Body of pancreas (tissue), 4 donors: ENCODE measurements around the gene CAVIN1. TPM values are rescaled to one million over a fixed set of nuclear protein-coding genes. Genes with fewer than 3 reads are reported as not detected.

Experiments used
- ATAC-seq: fragments of 150-250 bp; one replicate; pipeline ENCODE4 v1.9.1; 2016
- DNase-seq, 4 donors: peaks; one replicate each; pipeline ENCODE4 v3.0.0-alpha.2; 2019
- H3K27ac ChIP-seq, 4 donors: fragments of 200-600 bp; sonication (generic); 1 replicate in 3 of 4; 2 replicates in 1 of 4; pipeline versions ENCODE4 v1.5.1 to v1.6.1; 2016 to 2019; ENCODE audit warnings: mild to moderate bottlenecking in 1 of 4, mixed read lengths in 1 of 4, moderate library complexity in 1 of 4
- H3K27me3 ChIP-seq, 2 donors: fragments of 200-600 bp; sonication (generic); one replicate each; pipeline ENCODE4 v1.6.0; 2016; ENCODE audit warnings: mild to moderate bottlenecking in 1 of 2
- H3K36me3 ChIP-seq, 2 donors: fragments of 200-600 bp; sonication (generic); replicated peaks in 1 of 2; 2 replicates each; pipeline ENCODE4 v1.5.1; 2016; ENCODE audit warnings: low read depth in 2 of 2; ENCODE audit not compliant: insufficient read depth in 1 of 2
- H3K4me1 ChIP-seq: fragments of 200-600 bp; sonication (generic); one replicate; pipeline ENCODE4 v1.6.0; 2016
- H3K4me3 ChIP-seq, 2 donors: fragments of 200-600 bp; sonication (generic); 1 replicate in 1 of 2; 2 replicates in 1 of 2; pipeline ENCODE4 v1.5.1; 2016 to 2019
- H3K9me3 ChIP-seq, 3 donors: fragments of 200-600 bp; sonication (generic); 1 replicate in 2 of 3; 2 replicates in 1 of 3; pipeline ENCODE4 v1.5.1; 2016
- POLR2A ChIP-seq, 3 donors: fragments of 450-650 bp; IDR thresholded peaks; one replicate each; pipeline ENCODE4 v1.6.1; 2016; ENCODE audit warnings: antibody characterized with exemption in 3 of 3, mild to moderate bottlenecking in 2 of 3
- WGBS, 2 donors: methylation state at CpG; one replicate each; pipeline ENCODE4 v1.1.5; 2017; 5-methylcytosine and 5-hydroxymethylcytosine counted together
- intact Hi-C: fragments of 100-400 bp; cut with DNase I; formaldehyde crosslinking; loops from one replicate; pipeline ENCODE4 v1.15.1; 2023
- total RNA-seq, 2 donors: library from RNA; depleted of rRNA; stranded (reverse); fragments of >200 nt; gene quantifications; one replicate each; pipeline ENCODE4 v1.1.0, GENCODE V29; 2016
- TF ChIP-seq, protein P1 (sequence below), 7 experiments: fragments of 450-650 bp in 4 of 7; fragments of 200-600 bp in 3 of 7; sonication (generic) in 3 of 7; IDR thresholded peaks; one replicate each; pipeline ENCODE4 v1.5.1; 2016 to 2019; ENCODE audit warnings: antibody characterized with exemption in 7 of 7

CAVIN1 gene
- total RNA-seq, 2 donors from 2014 or later, result 63.3 to 75.8 TPM

DNA sequence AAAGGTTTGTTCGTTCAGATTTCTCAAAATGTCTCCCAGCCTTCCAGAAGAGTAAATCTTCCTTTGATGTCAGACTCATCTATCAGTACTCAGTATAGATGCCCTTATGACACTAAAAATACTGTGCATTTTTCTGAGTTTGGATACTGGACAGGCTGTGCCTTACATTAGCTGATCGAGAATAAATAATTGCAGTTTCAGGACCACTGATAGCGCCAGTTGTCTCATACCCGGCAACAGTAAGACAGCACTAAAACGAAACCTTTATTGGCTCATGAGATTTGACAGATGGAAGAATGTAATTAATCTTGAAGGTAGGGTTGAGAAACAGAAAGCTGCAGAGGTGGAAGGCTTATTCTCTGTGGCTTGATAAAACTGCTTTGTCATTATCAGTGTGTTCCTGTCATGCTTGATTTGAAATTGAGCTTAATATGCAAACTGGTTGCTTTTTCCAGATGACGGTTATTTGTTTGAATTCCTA is 36.8 kb upstream of the CAVIN1 start:
- WGBS, 2 donors, result 4 to 9% methylated on average over 6 of the region's 6 CpGs
- H3K4me3 ChIP-seq, result no peak overlapping the region
- intact Hi-C loops, result no loop called here
- no peaks in the 10 kb centered on the region for H3K9me3 ChIP-seq
- DNase-seq, result no peak
- TF ChIP-seq, protein P1, sequence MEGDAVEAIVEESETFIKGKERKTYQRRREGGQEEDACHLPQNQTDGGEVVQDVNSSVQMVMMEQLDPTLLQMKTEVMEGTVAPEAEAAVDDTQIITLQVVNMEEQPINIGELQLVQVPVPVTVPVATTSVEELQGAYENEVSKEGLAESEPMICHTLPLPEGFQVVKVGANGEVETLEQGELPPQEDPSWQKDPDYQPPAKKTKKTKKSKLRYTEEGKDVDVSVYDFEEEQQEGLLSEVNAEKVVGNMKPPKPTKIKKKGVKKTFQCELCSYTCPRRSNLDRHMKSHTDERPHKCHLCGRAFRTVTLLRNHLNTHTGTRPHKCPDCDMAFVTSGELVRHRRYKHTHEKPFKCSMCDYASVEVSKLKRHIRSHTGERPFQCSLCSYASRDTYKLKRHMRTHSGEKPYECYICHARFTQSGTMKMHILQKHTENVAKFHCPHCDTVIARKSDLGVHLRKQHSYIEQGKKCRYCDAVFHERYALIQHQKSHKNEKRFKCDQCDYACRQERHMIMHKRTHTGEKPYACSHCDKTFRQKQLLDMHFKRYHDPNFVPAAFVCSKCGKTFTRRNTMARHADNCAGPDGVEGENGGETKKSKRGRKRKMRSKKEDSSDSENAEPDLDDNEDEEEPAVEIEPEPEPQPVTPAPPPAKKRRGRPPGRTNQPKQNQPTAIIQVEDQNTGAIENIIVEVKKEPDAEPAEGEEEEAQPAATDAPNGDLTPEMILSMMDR (IDR thresholded peaks at IDR 0.05), result no peak
- TF ChIP-seq POLR2A (IDR thresholded peaks at IDR 0.05), result no peak
- H3K27ac ChIP-seq, result peak overlapping the region; percentile 13 to 93 (median 84)
- H3K36me3 ChIP-seq, result peaks cover 0 to 4% of the 10 kb centered on the region in 2 donors
- ATAC-seq, result peak; percentile 5
- peaks cover 32% of the 10 kb centered on the region for H3K4me1 ChIP-seq
- H3K27me3 ChIP-seq, result no peaks in the 10 kb centered on the region

DNA sequence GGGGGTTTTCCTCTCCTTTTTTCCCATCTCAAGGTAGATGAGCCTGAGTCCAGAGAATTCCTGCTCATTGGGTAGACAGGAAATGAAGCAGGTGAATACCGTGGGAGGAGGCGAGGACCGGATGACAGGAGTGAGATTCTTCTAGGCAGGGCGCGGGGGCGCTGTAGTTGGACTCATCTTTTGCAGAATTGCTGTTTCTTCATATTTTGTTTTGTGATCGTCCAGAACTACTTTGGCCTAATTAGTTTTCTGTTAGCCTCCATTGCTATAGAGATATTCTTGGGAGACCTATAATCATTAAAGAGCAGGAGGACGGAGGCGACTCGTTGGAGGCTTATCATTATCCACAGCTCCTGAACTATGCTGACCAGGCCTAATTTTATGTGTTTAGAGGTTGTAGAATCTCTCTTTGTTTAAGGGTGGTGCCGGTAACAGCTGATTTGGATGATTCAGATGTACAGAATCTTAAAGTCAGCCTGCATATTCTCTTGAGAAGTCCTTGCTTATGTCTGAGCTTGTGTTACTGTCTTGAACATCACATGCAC is 36.3 kb upstream of the CAVIN1 start:
- Histone ChIP-seq H3K4me3 (peak overlapping the region; percentile 9 to 65), H3K36me3 (peaks cover 0 to 4% of the 10 kb centered on the region in 2 donors), H3K9me3 (no peaks in the 10 kb centered on the region), H3K27me3 (no peaks in the 10 kb centered on the region), H3K27ac (peak overlapping the region; percentile 67 to 93 (median 84)), H3K4me1 (peaks cover 32% of the 10 kb centered on the region)
- 2 to 3% methylated on average over 11 of the region's 11 CpGs for WGBS, 2 donors
- peak; percentile 30 for ATAC-seq
- intact Hi-C loops, result no loop called here
- no peak for TF ChIP-seq POLR2A (IDR thresholded peaks at IDR 0.05)
- TF ChIP-seq, protein P1 (IDR thresholded peaks at IDR 0.05), result peak in 2 of 7 experiments; percentile 15
- peak; percentile 34 to 62 (median 48) for DNase-seq

DNA sequence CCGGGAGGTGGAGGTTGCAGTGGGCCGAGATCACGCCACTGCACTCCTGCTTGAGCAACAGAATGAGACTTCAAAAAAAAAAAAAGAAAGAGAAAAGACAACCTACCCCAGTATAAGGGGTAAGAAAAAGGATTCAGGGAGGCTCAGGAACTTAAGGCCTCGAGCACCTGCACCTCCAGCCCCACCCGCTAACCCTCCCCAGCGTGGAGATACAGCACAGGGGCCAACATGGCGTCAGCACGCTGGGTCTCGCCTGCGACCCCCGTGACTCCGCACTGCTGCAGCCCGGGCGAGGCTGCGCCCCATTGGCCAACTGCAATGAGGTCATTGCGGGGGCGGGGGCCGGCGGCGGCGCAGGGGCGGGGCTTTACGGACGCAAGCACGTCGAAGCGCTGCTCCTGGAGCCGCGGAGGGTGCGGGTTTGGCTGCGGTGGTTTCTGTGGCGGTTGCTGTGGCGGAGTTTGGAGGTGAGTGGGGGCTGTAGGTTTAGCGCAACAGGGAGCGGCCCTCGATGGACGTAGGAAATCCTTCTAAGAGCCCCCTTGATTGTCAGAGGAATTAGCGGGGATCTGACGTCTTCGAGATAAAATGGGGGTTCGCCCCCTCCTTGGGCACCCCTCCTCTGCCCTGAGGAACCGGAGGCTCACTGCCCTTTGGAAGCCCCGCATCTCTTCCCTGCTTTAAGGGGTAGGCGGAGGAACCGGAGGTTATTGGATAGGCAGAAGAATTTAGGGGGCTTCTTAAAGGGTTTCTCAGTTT is 35.6 kb upstream of the CAVIN1 start, which contains the start of gene ATP6V0A1:
Gene ATP6V0A1 (plus strand): TSS at position 382 of the 759 bp plus-strand sequence. CDS start 2,017 bp downstream, outside the sequence.
- peak; percentile 97 for ATAC-seq
- Histone ChIP-seq H3K27ac (peak within 1 kb of the TSS; percentile 67 to 93 (median 84)), H3K4me3 (peak within 1 kb of the TSS; percentile 9 to 65), H3K36me3 (peaks cover 0 to 4% of the 10 kb centered on the region in 2 donors), H3K4me1 (peaks cover 32% of the 10 kb centered on the region), H3K27me3 (no peaks in the 10 kb centered on the region), H3K9me3 (no peaks in the 10 kb centered on the region)
- peak; percentile 94 to 97 (median 94) for DNase-seq
- intact Hi-C loops, result no loop called here
- peak; percentile 54 to 79 (median 77) for TF ChIP-seq POLR2A (IDR thresholded peaks at IDR 0.05)
- TF ChIP-seq, protein P1 (IDR thresholded peaks at IDR 0.05), result peak in 1 of 7 experiments; percentile 7
- 1% methylated on average over 26 to 42 of the region's 45 CpGs for WGBS, 2 donors

DNA sequence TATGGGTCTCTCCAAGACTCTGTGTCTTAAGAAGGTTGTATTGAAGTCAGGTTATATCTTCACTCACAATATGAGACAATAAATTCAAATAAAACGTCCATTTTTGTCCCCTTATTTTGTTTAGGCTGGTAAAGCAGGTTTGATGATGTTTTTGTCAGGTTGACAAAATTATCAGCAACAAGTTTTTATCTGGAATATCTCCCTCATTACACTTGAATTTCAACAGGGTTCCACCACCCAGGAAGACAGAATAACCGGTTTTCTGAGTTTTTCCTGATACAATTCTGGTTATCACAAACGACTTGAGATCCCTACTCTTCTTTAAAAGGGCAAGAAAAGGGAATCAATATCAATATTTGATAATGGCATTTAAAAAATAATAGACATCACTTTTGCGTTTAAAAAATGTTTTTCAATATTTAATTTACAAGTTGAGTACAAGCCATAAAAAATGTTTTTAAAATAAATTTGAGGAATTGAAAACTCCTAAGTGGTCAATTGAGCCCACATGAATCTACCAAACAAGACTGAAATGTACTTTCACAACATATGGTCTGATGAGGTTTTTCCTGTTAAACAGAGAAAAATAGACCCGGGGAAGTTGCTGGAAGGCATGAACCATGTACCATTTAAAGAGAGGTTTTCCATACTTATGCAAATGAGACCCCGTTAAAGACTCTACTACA is 34.2 kb upstream of the CAVIN1 start:
- Histone ChIP-seq H3K4me3 (no peak overlapping the region), H3K4me1 (peaks cover 32% of the 10 kb centered on the region), H3K9me3 (no peaks in the 10 kb centered on the region), H3K27ac (peak overlapping the region; percentile 49 to 93 (median 84)), H3K27me3 (no peaks in the 10 kb centered on the region), H3K36me3 (peaks cover 0 to 4% of the 10 kb centered on the region in 2 donors)
- 12 to 16% methylated on average over 6 of the region's 6 CpGs for WGBS, 2 donors
- peak in 1 of 3 donors; percentile 22 for TF ChIP-seq POLR2A (IDR thresholded peaks at IDR 0.05)
- TF ChIP-seq, protein P1 (IDR thresholded peaks at IDR 0.05), result no peak
- intact Hi-C loops, result no loop called here
- no peak for ATAC-seq
- DNase-seq, result no peak
